Measurements from ENCODE around the gene PLXNC1. TPM values are rescaled to one million over a fixed set of nuclear protein-coding genes. Genes with fewer than 3 reads are reported as not detected.

The PLXNC1 gene
- total RNA-seq, 2 donors from 2014 or later: 8.4 to 12.4 TPM

DNA sequence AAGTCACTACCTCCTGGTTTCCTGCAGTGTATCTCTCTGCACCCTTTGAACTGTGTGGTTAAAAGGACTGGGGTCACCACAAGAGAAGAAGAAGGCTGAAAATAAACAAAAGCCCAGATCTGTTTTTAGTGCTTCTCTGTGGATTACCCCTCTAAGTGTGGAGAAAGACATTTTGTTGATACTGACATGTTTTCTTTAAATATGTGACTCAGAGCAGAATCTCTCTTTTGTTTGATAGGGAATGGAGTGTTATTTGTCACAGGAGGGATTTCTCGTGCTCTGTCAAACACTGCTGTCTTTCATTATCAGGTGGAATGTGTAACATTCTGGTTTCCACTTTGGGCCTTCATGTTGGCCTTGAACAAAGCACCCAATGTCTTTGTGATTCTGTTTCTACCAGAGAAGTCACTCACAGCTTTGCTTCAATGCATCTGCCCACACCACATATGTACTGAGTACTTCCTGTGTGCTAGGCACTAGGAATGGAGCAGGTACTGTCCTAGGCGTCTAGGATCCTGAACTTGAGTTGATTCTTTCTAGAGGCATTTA lies 82.1 kb downstream of the PLXNC1 start:
- Histone ChIP-seq H3K36me3 (no peaks in the 10 kb centered on the region), H3K9me3 (no peaks in the 10 kb centered on the region), H3K9ac (ENCODE audit: low read depth in 2 of 2, low read length in 2 of 2) (no peak overlapping the region), H3K4me3 (no peak overlapping the region), H3K27me3 (no peaks in the 10 kb centered on the region), H3K4me1 (no peaks in the 10 kb centered on the region), H3K27ac (no peak overlapping the region)
- TF ChIP-seq, protein P1, sequence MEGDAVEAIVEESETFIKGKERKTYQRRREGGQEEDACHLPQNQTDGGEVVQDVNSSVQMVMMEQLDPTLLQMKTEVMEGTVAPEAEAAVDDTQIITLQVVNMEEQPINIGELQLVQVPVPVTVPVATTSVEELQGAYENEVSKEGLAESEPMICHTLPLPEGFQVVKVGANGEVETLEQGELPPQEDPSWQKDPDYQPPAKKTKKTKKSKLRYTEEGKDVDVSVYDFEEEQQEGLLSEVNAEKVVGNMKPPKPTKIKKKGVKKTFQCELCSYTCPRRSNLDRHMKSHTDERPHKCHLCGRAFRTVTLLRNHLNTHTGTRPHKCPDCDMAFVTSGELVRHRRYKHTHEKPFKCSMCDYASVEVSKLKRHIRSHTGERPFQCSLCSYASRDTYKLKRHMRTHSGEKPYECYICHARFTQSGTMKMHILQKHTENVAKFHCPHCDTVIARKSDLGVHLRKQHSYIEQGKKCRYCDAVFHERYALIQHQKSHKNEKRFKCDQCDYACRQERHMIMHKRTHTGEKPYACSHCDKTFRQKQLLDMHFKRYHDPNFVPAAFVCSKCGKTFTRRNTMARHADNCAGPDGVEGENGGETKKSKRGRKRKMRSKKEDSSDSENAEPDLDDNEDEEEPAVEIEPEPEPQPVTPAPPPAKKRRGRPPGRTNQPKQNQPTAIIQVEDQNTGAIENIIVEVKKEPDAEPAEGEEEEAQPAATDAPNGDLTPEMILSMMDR (IDR thresholded peaks at IDR 0.05): no peak
- no peak for DNase-seq
- intact Hi-C loops (cut with DNase I): no loop called here

DNA sequence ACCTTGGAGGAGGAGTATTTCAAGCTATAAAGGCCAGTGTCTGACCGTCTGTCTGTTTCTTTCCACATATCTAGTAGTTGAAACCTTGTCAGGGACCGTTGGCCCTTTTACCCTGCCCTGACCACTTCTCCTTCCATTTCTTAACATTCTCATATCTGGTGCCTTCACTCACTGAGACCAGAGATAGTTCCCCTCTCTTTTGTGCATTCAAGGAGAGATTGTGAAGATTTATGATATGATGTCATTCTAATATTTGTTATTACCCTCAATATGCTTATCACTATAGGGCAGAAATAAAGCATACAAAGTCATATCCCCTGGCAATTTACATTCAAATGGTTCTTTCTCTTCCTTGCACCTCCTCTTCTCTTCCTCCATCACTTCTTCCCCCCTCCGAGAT lies 83.3 kb downstream of the PLXNC1 start:
- no peaks in the 10 kb centered on the region for H3K9me3 ChIP-seq
- no peak for DNase-seq
- H3K4me3 ChIP-seq: no peak overlapping the region
- TF ChIP-seq, protein P1 (IDR thresholded peaks at IDR 0.05): no peak
- H3K36me3 ChIP-seq: no peaks in the 10 kb centered on the region
- no peak overlapping the region for H3K27ac ChIP-seq
- H3K4me1 ChIP-seq: no peaks in the 10 kb centered on the region
- intact Hi-C loops (cut with DNase I): no loop called here
- H3K9ac ChIP-seq (ENCODE audit: low read depth in 2 of 2, low read length in 2 of 2): no peak overlapping the region
- no peaks in the 10 kb centered on the region for H3K27me3 ChIP-seq

DNA sequence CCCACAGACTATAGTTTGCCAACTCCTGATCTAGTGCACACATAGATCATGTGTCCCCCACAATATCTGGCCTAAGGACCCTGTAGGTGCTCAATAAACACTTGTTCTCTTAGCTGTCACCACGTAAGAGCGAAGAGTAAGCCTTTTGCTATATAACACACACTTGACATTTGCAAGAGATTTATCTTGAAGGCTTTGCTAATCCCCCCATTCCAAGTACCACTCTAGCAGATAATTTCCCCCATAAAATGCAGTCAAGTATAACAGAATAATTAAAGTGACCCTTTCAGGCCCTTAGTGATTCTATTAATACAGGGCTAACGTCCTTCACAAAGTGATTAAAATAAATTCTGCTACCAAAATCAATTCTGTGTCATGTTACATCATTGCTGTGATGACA lies 87.5 kb downstream of the PLXNC1 start:
- TF ChIP-seq, protein P1 (IDR thresholded peaks at IDR 0.05): no peak
- Histone ChIP-seq H3K36me3 (no peaks in the 10 kb centered on the region), H3K4me1 (no peaks in the 10 kb centered on the region), H3K27me3 (no peaks in the 10 kb centered on the region), H3K9me3 (no peaks in the 10 kb centered on the region), H3K4me3 (no peak overlapping the region), H3K27ac (no peak overlapping the region), H3K9ac (ENCODE audit: low read depth in 2 of 2, low read length in 2 of 2) (no peak overlapping the region)
- intact Hi-C loops (cut with DNase I): no loop called here
- DNase-seq: no peak

DNA sequence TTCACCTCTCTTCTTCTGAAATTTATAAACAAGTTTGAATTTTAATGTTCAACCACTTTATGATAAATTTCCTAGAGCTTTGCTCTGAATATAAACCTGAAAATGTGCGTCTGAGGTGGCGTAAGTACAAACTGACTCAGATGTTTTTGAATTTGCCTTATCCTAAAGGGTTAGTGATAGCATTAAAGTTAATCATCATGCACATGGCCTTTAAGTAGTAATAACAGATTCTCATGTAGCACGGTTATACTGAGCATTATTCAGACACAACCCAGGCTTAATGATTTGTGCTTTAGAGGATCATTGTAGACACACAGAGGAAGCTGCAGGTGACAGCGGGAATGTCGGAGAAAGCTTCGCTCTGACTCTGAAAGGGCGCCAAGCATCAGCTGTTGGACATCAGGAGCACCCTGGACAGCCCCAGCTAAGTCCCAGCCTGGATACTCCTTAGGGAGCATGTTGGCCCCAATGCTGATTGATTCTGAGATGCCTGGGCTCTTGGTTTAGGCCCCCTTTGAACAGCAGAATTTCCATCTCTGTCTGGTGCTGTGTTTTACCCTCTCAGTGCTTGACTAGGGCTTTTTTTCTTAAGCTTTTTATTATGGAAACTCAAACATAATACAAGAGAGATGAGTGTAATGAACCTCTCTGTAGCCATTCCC lies 91.1 kb downstream of the PLXNC1 start:
- H3K9ac ChIP-seq (ENCODE audit: low read depth in 2 of 2, low read length in 2 of 2): no peak overlapping the region
- DNase-seq: no peak
- H3K27ac ChIP-seq: no peak overlapping the region
- H3K36me3 ChIP-seq: no peaks in the 10 kb centered on the region
- TF ChIP-seq, protein P1 (IDR thresholded peaks at IDR 0.05): no peak
- intact Hi-C loops (cut with DNase I): no loop called here
- H3K9me3 ChIP-seq: no peaks in the 10 kb centered on the region
- no peaks in the 10 kb centered on the region for H3K4me1 ChIP-seq
- no peak overlapping the region for H3K4me3 ChIP-seq
- no peaks in the 10 kb centered on the region for H3K27me3 ChIP-seq

DNA sequence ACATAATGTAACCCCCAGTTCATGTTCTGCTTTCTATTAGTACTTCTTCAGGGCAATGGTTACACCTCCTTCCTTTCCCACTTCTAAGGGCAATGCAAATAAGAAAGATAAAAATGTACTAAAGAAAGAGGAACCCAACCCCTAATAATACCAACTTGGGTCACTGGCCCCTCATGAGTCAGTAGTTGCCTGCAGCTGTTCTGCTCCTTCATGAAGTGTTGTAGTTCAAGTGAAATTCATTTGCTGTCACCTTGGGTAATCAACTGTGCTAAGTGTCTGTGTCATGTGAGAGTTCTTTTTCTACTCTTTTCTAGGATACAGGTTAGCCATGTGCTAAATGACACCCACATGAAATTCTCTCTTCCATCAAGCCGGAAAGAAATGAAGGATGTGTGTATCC lies 91.8 kb downstream of the PLXNC1 start:
- TF ChIP-seq, protein P1 (IDR thresholded peaks at IDR 0.05): no peak
- no peak overlapping the region for H3K9ac ChIP-seq (ENCODE audit: low read depth in 2 of 2, low read length in 2 of 2)
- no peak for DNase-seq
- H3K9me3 ChIP-seq: no peaks in the 10 kb centered on the region
- H3K4me1 ChIP-seq: no peaks in the 10 kb centered on the region
- intact Hi-C loops (cut with DNase I): no loop called here
- no peak overlapping the region for H3K4me3 ChIP-seq
- H3K36me3 ChIP-seq: no peaks in the 10 kb centered on the region
- no peak overlapping the region for H3K27ac ChIP-seq
- H3K27me3 ChIP-seq: no peaks in the 10 kb centered on the region

Measured in colonic mucosa (tissue), 4 donors.